HepG2 (cell line): ENCODE measurements around the gene FUBP3. TPM values are rescaled to one million over a fixed set of nuclear protein-coding genes. Genes with fewer than 3 reads are reported as not detected.
A peak's percentile ranks its signal among the peaks of the same experiment; 100 is the strongest.

ENCODE experiments used
- BHLHE40 ChIP-seq: IDR thresholded peaks from 2 replicates; pipeline ENCODE4 v1.6.1; 2011; ENCODE audit warnings: low read length, improper control_type of control experiment
- KDM2A ChIP-seq: sonication (generic); formaldehyde crosslinking; IDR thresholded peaks from 2 replicates; pipeline ENCODE4 v1.4.0; 2020; ENCODE audit warnings: low read depth, missing genetic modification reagents, borderline replicate concordance
- KDM3A ChIP-seq: IDR thresholded peaks from 2 replicates; pipeline ENCODE4 v1.6.1; 2018; ENCODE audit warnings: low read depth, missing compliant biosample characterization
- MEIS1 ChIP-seq: sonication (generic); formaldehyde crosslinking; IDR thresholded peaks from 2 replicates; pipeline ENCODE4 v1.9.0; 2021; ENCODE audit warnings: mild to moderate bottlenecking, missing genetic modification reagents, moderate library complexity, borderline replicate concordance
- RXRA ChIP-seq: sonication (generic); formaldehyde crosslinking; IDR thresholded peaks from 2 replicates; pipeline ENCODE4 v1.5.1; 2020; ENCODE audit warnings: missing genetic modification reagents
- ZBTB14 ChIP-seq: sonication (generic); formaldehyde crosslinking; IDR thresholded peaks from 2 replicates; pipeline ENCODE4 v1.4.0; 2020; ENCODE audit warnings: missing genetic modification reagents
- ZFP82 ChIP-seq: sonication (generic); formaldehyde crosslinking; IDR thresholded peaks from 2 replicates; pipeline ENCODE4 v1.5.1; 2020; ENCODE audit warnings: mild to moderate bottlenecking, missing genetic modification reagents, borderline replicate concordance
- ZNF589 ChIP-seq: sonication (generic); formaldehyde crosslinking; conservative IDR thresholded peaks from 2 replicates; pipeline ENCODE4 v1.8.0; 2022; ENCODE audit warnings: mild to moderate bottlenecking, moderate library complexity, missing genetic modification reagents
- ZNF800 ChIP-seq: sonication (generic); formaldehyde crosslinking; IDR thresholded peaks from 2 replicates; pipeline ENCODE4 v1.4.0; 2020; ENCODE audit warnings: missing genetic modification reagents
- ZSCAN22 ChIP-seq: sonication (generic); formaldehyde crosslinking; IDR thresholded peaks from 2 replicates; pipeline ENCODE4 v1.4.0; 2020; ENCODE audit warnings: mild to moderate bottlenecking, missing genetic modification reagents
- polyA plus RNA-seq, 8 experiments: library from polyadenylated mRNA; depleted of rRNA in 3 of 8; stranded (reverse) in 7 of 8; unstranded in 1 of 8; fragments of >200 nt; fragmentation: Illumina TruSeq in 4 of 8; extraction: Trizol in 4 of 8; gene quantifications; 2 replicates each; pipeline versions ENCODE4 v1.2.1 to v1.2.3, GENCODE V29; 2011 to 2016; ENCODE audit warnings: low read depth in 4 of 8, missing spikeins in 1 of 8, mixed read lengths in 1 of 8; ENCODE audit not compliant: insufficient read depth in 1 of 8
- total RNA-seq, 5 experiments: library from RNA; depleted of rRNA; stranded (reverse); fragments of >200 nt; fragmentation: Illumina TruSeq; extraction: Trizol; gene quantifications; 2 replicates each; pipeline ENCODE4 v1.2.3, GENCODE V29; 2016; ENCODE audit warnings: low read depth in 1 of 5
- TF ChIP-seq, protein P1 (sequence below): sonication (generic); formaldehyde crosslinking; conservative IDR thresholded peaks from 2 replicates; pipeline ENCODE4 v1.4.0; 2020; ENCODE audit warnings: missing genetic modification reagents
- TF ChIP-seq, protein P2 (sequence below): sonication (generic); formaldehyde crosslinking; IDR thresholded peaks from 2 replicates; pipeline ENCODE4 v1.9.0; 2022; ENCODE audit warnings: low read depth, missing genetic modification reagents
- TF ChIP-seq, protein P3 (sequence below): sonication (generic); formaldehyde crosslinking; IDR thresholded peaks from 2 replicates; pipeline ENCODE4 v1.4.0; 2020; ENCODE audit warnings: mild to moderate bottlenecking, missing genetic modification reagents, borderline replicate concordance

Gene FUBP3
- total and polyA plus RNA-seq, 2 of the 13 experiments (the other 11 are each of a cell fraction or from before 2014, with no cell fraction given), result 28.7 to 40.0 TPM

- no peak for TF ChIP-seq ZNF589 (CRISPR knock-in tag)
- no peak for TF ChIP-seq ZSCAN22 (CRISPR knock-in tag)
- TF ChIP-seq, protein P1, sequence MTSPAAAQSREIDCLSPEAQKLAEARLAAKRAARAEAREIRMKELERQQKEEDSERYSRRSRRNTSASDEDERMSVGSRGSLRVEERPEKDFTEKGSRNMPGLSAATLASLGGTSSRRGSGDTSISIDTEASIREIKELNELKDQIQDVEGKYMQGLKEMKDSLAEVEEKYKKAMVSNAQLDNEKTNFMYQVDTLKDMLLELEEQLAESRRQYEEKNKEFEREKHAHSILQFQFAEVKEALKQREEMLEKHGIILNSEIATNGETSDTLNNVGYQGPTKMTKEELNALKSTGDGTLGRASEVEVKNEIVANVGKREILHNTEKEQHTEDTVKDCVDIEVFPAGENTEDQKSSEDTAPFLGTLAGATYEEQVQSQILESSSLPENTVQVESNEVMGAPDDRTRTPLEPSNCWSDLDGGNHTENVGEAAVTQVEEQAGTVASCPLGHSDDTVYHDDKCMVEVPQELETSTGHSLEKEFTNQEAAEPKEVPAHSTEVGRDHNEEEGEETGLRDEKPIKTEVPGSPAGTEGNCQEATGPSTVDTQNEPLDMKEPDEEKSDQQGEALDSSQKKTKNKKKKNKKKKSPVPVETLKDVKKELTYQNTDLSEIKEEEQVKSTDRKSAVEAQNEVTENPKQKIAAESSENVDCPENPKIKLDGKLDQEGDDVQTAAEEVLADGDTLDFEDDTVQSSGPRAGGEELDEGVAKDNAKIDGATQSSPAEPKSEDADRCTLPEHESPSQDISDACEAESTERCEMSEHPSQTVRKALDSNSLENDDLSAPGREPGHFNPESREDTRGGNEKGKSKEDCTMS (CRISPR knock-in tag), result no peak
- TF ChIP-seq, protein P2, sequence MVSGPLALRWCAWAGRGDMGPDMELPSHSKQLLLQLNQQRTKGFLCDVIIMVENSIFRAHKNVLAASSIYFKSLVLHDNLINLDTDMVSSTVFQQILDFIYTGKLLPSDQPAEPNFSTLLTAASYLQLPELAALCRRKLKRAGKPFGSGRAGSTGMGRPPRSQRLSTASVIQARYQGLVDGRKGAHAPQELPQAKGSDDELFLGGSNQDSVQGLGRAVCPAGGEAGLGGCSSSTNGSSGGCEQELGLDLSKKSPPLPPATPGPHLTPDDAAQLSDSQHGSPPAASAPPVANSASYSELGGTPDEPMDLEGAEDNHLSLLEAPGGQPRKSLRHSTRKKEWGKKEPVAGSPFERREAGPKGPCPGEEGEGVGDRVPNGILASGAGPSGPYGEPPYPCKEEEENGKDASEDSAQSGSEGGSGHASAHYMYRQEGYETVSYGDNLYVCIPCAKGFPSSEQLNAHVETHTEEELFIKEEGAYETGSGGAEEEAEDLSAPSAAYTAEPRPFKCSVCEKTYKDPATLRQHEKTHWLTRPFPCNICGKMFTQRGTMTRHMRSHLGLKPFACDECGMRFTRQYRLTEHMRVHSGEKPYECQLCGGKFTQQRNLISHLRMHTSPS (CRISPR knock-in tag), result peak; percentile 61
- TF ChIP-seq MEIS1, result peak; percentile 20; the same call in 1 of the 2 replicates
- no peak for TF ChIP-seq ZFP82 (CRISPR knock-in tag)
- 0 out of 2 replicates have a peak, but pooled peaks have one; percentile 13 for TF ChIP-seq BHLHE40
- 0 out of 2 replicates have a peak, but pooled peaks have one; percentile 15 for TF ChIP-seq ZNF800 (CRISPR knock-in tag)
- 0 out of 2 replicates have a peak, but pooled peaks have one; percentile 19 for TF ChIP-seq KDM3A (CRISPR knock-in tag)
- peak; percentile 55 for TF ChIP-seq ZBTB14 (CRISPR knock-in tag)
- no peak for TF ChIP-seq RXRA (CRISPR knock-in tag)
- TF ChIP-seq, protein P3, sequence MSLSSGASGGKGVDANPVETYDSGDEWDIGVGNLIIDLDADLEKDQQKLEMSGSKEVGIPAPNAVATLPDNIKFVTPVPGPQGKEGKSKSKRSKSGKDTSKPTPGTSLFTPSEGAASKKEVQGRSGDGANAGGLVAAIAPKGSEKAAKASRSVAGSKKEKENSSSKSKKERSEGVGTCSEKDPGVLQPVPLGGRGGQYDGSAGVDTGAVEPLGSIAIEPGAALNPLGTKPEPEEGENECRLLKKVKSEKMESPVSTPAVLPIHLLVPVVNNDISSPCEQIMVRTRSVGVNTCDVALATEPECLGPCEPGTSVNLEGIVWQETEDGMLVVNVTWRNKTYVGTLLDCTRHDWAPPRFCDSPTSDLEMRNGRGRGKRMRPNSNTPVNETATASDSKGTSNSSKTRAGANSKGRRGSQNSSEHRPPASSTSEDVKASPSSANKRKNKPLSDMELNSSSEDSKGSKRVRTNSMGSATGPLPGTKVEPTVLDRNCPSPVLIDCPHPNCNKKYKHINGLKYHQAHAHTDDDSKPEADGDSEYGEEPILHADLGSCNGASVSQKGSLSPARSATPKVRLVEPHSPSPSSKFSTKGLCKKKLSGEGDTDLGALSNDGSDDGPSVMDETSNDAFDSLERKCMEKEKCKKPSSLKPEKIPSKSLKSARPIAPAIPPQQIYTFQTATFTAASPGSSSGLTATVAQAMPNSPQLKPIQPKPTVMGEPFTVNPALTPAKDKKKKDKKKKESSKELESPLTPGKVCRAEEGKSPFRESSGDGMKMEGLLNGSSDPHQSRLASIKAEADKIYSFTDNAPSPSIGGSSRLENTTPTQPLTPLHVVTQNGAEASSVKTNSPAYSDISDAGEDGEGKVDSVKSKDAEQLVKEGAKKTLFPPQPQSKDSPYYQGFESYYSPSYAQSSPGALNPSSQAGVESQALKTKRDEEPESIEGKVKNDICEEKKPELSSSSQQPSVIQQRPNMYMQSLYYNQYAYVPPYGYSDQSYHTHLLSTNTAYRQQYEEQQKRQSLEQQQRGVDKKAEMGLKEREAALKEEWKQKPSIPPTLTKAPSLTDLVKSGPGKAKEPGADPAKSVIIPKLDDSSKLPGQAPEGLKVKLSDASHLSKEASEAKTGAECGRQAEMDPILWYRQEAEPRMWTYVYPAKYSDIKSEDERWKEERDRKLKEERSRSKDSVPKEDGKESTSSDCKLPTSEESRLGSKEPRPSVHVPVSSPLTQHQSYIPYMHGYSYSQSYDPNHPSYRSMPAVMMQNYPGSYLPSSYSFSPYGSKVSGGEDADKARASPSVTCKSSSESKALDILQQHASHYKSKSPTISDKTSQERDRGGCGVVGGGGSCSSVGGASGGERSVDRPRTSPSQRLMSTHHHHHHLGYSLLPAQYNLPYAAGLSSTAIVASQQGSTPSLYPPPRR, result no peak
- peak; percentile 71 for TF ChIP-seq KDM2A (CRISPR knock-in tag)
Observed at GRCh38 chr9:130682421-130683121, 103.2 kb downstream of the FUBP3 start (continued).
